SH-SY5Y (cell line): ENCODE data around the gene KRTAP22-1.

Experiments used
- GATA2 ChIP-seq: IDR thresholded peaks from 2 replicates; pipeline ENCODE4 v1.6.1; 2011; ENCODE audit warnings: mild to moderate bottlenecking, low read depth, low read length
- GATA3 ChIP-seq: IDR thresholded peaks from 2 replicates; pipeline ENCODE4 v1.6.1; 2011; ENCODE audit warnings: low read depth, mild to moderate bottlenecking, low read length, moderate library complexity

DNA sequence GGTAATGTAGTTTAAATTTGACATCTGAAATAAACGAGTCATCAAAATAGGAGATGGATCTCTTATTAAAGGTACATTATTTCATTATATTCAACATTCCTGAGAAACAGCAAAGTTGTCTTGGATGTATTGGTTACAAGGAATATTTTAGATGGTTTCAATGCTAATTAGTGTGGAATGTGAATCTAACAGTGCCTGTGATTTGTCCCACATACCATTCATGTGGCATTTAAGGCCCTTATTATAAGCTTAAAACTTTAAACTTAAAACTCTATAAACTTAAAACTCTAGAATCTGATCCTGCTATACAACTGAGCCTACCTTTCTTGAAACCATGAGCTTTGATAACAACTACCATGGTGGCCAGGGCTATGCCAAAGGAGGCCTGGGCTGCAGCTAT, at the start of gene KRTAP22-1:
- no peak for TF ChIP-seq GATA3
- no peak for TF ChIP-seq GATA2
